GM21526 (cell line): Measurements from ENCODE around the gene R3HDM1.
"Not testable (repeated sequence)": the region's sequence is repeated elsewhere in the genome, so short reads cannot be mapped to it uniquely, and the experiment has no call there.

Source experiments
- ATAC-seq: cut with Tn5 transposase; IDR thresholded peaks from one replicate; pipeline ENCODE4 v1.9.1; 2021; ENCODE audit warnings: moderate library complexity; ENCODE audit not compliant: unreplicated experiment, low FRiP score

R3HDM1 gene

GRCh38 chr2:135531231-135532197 is at the start of gene R3HDM1:
Gene R3HDM1 (plus strand): TSS chr2:135531484. CDS start chr2:135604846, 73,362 bp downstream.
- ATAC-seq, result peak; percentile 75

- ATAC-seq, result no peak
Measured at GRCh38 chr2:135485441-135485840, 45.8 kb upstream of the R3HDM1 start.

- ATAC-seq, result no peak
Measured at GRCh38 chr2:135490376-135490775, 40.9 kb upstream of the R3HDM1 start.

GRCh38 chr2:135494503-135494902 is 36.8 kb upstream of the R3HDM1 start:
- ATAC-seq, result no peak

- ATAC-seq, result no peak
Measured at GRCh38 chr2:135494917-135495316, 36.4 kb upstream of the R3HDM1 start.

- ATAC-seq, result not testable (repeated sequence)
Measured at GRCh38 chr2:135498588-135498987, 32.7 kb upstream of the R3HDM1 start.

GRCh38 chr2:135504811-135505210 is 26.5 kb upstream of the R3HDM1 start:
- no peak for ATAC-seq

- ATAC-seq, result no peak
Measured at GRCh38 chr2:135510577-135510976, 20.7 kb upstream of the R3HDM1 start.

GRCh38 chr2:135512099-135512498 is 19.2 kb upstream of the R3HDM1 start:
- no peak for ATAC-seq

GRCh38 chr2:135525786-135526185 is 5.5 kb upstream of the R3HDM1 start:
- no peak for ATAC-seq

- no peak for ATAC-seq
Measured at GRCh38 chr2:135528006-135528405, 3.3 kb upstream of the R3HDM1 start.

- peak; percentile 74 for ATAC-seq
Measured at GRCh38 chr2:135530313-135531230, 712 bp upstream of the R3HDM1 start, which contains the start of gene ZRANB3. Gene ZRANB3 (minus strand): TSS chr2:135531218.

GRCh38 chr2:135532581-135532980 is 1.3 kb downstream of the R3HDM1 start:
- ATAC-seq, result no peak

- not testable (repeated sequence) for ATAC-seq
Measured at GRCh38 chr2:135533545-135533944, 2.3 kb downstream of the R3HDM1 start.

- ATAC-seq, result no peak
Measured at GRCh38 chr2:135546436-135546835, 15.2 kb downstream of the R3HDM1 start.

GRCh38 chr2:135547311-135547710 is 16.0 kb downstream of the R3HDM1 start:
- no peak for ATAC-seq

GRCh38 chr2:135551356-135551755 is 20.1 kb downstream of the R3HDM1 start:
- no peak for ATAC-seq

GRCh38 chr2:135552887-135553286 is 21.6 kb downstream of the R3HDM1 start:
- ATAC-seq, result no peak

- ATAC-seq, result no peak
Measured at GRCh38 chr2:135555311-135555710, 24.0 kb downstream of the R3HDM1 start.

- ATAC-seq, result no peak
Measured at GRCh38 chr2:135557530-135557929, 26.2 kb downstream of the R3HDM1 start.

- no peak for ATAC-seq
Measured at GRCh38 chr2:135561925-135562324, 30.6 kb downstream of the R3HDM1 start.
